ENCODE results near the gene REEP3.

REEP3 gene

DNA sequence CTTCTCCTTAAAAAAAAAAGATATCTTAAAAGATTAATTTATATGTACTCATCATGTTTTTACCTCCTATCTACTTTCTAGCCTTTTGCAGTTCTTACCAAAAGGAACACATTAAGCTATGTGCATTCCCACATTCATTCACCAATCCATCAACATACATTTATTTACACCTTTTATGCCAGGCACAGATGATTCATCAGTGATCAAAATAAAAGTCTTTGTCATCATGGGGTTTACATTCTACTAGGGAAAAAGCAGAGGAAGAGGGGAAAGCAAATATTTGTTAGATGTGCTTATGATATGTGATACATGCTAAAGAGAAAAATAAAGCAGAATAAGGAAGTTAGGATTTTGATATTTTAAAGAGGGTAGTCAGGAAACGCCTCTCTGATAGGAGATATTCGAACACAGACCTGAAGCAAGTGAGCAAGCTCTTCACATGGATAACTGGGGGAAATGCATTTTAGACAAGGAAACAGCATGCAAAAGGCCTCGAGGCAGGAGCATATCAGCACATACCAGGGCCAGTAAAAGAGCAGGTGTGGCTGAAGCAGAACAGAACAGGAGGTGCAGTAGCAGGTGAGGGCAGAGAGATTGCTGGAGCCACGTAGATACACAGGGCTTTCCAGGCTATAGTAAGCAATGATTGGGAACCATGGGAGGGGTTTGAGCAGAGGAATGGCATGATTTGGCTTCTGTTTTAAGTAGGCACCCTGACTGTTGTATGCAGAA lies 67.4 kb downstream of the REEP3 start:
- peak; percentile 19 for DNase-seq (ENCODE audit: low read depth)

GRCh38 chr10:63591600-63592379 lies 70.6 kb downstream of the REEP3 start:
- peak; percentile 37 for DNase-seq (ENCODE audit: low read depth)

DNA sequence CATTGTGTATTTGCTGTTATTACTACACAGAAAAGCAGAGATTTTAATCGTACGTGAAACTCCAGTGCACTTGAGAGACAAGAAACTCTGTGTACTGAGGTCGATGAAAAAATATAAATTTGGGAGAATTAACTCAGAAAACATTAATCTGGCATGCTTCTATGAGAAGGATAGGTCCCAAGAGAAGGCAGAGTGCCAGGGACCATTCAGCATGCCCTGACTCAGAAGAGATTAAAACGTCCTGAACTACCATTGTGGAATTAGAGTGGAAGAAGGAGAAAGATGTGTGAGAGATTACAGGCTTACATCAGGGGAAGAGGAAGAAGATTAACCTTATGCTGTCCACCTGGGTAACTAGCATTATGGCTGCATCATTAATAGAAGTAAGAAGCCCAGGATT lies 72.4 kb downstream of the REEP3 start:
- peak; percentile 29 for DNase-seq (ENCODE audit: low read depth)

DNA sequence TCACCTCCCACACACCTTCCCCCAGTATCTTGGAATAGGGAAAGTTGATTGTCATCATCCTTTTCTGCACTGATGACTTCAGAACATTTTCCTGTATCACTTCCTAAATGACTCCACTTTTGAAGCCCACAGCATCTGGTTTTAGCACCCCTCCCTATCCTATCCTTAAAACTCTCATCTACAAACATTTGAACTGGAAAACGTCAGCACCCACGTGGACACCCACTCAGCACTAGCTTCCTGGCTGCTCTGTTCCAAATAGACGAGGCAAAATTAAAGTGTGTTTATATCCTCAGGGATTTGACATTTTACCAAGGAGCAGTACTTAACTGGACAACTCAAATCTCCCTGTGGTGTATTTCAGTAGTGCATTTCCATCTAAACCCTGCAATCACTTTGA lies 73.9 kb downstream of the REEP3 start:
- DNase-seq (ENCODE audit: low read depth) = no peak

GRCh38 chr10:63596924-63597323 lies 75.7 kb downstream of the REEP3 start:
- DNase-seq (ENCODE audit: low read depth) = no peak

GRCh38 chr10:63600540-63600939 lies 79.3 kb downstream of the REEP3 start:
- DNase-seq (ENCODE audit: low read depth) = no peak

GRCh38 chr10:63603709-63604445 lies 82.7 kb downstream of the REEP3 start:
- peak; percentile 47 for DNase-seq (ENCODE audit: low read depth)

GRCh38 chr10:63605197-63605967 lies 84.2 kb downstream of the REEP3 start:
- DNase-seq (ENCODE audit: low read depth) = peak; percentile 29

GRCh38 chr10:63608511-63608910 lies 87.3 kb downstream of the REEP3 start:
- DNase-seq (ENCODE audit: low read depth) = no peak

DNA sequence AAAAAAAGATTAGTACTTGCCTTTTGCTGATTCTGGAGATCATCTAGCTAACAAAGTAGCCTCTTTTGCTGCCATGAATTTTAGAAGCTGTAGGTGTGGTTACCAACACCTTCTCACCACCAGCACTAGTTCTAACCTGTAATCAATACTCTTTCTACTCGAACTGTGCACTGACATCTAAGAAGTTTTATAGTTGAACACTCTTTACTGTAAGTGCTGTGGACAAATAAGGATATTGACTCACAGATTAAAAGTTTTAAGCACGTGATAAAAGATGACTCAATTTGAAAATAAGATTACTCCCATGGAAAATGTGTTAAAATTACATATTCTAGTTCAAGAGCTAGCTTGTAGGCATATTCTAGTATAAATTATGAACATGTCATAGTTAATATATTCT lies 89.9 kb downstream of the REEP3 start:
- peak; percentile 57 for DNase-seq (ENCODE audit: low read depth)

GRCh38 chr10:63614371-63614891 lies 93.2 kb downstream of the REEP3 start:
- DNase-seq (ENCODE audit: low read depth) = peak; percentile 61

DNA sequence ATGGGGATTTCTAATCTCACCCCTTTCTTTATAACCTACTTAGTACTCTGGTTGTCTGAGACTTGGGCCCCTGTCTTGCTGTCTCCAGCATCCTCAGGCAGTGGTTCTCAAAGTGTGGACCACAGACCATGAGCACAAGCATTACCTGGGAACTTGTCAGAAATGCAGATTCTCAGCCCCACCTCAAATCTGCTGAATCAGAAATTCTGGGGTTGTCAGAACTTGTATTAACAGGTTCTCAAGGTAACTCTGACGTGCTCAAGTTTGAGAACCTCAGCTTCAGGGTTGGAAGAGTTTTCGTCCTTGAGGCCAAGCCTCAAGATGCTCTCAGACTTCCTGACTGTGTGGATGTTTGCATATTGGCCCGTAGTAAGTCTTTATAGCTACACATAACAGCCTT lies 97.4 kb downstream of the REEP3 start:
- no peak for DNase-seq (ENCODE audit: low read depth)

GRCh38 chr10:63619426-63619825 lies 98.2 kb downstream of the REEP3 start:
- DNase-seq (ENCODE audit: low read depth) = no peak

DNA sequence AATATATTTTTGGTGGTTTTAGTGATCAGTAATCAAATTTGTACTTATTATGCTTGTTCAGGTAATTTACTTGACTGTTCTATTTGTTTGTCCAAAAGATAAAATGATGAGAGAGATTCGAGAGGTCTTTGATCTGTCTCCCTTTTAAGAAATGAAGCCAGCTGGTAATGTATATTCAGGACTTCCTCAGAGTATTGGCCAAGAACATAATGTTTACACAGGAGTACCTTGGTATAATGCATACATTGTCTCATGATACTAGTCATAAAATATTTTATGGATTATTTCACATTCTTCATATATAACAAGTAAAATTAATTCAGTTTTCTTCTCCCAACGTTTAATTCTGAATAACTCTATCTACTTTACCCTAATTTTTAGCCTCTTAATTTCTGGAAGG lies 100.9 kb downstream of the REEP3 start:
- DNase-seq (ENCODE audit: low read depth) = no peak

GRCh38 chr10:63624701-63625100 lies 103.5 kb downstream of the REEP3 start:
- DNase-seq (ENCODE audit: low read depth) = no peak

DNA sequence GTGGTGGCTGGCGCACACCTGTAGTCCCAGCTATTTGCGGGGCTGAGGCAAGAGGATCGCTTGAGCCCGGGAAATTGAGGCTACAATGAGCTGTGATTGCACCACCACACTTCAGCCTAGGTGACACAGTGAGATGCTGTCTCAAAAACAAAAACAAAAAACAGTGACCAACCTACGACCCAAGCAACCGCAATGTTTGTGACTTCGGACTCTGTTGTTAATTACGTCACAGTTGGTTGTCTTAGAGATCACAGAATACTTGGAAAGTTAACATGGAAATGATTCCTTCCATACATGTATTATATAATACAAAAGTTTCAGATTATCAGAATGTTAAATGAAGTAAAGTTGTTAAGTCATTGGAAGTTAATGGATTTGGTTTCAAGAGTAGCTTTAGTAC lies 106.2 kb downstream of the REEP3 start:
- no peak for DNase-seq (ENCODE audit: low read depth)

GRCh38 chr10:63627881-63628296 lies 106.7 kb downstream of the REEP3 start:
- DNase-seq (ENCODE audit: low read depth) = no peak

- DNase-seq (ENCODE audit: low read depth) = peak; percentile 62
Measured at GRCh38 chr10:63628526-63629362, 107.5 kb downstream of the REEP3 start.

- DNase-seq (ENCODE audit: low read depth) = peak; percentile 99
Measured at GRCh38 chr10:63629363-63630084, 108.3 kb downstream of the REEP3 start.
